K562 (cell line): ENCODE measurements around the gene BCL2L15. TPM values are rescaled to one million over a fixed set of nuclear protein-coding genes. Genes with fewer than 3 reads are reported as not detected.

ENCODE experiments used
- polyA plus RNA-seq, 8 experiments: library from polyadenylated mRNA; depleted of rRNA in 4 of 8; stranded (reverse) in 5 of 8; unstranded in 3 of 8; fragments of >200 nt; fragmentation: Nextera tagmentation in 2 of 8; fragmentation: Illumina TruSeq in 1 of 8; extraction: Ambion mirVana in 2 of 8; extraction: Trizol in 1 of 8; gene quantifications; 2 replicates each; pipeline versions ENCODE4 v1.2.1 to v1.2.3, GENCODE V29; 2011 to 2014; ENCODE audit warnings: inconsistent platforms in 1 of 8, missing spikeins in 1 of 8
- total RNA-seq, 7 experiments: library from RNA; depleted of rRNA in 6 of 7; stranded (reverse); fragments of >200 nt in 6 of 7; fragmentation: Illumina TruSeq in 2 of 7; extraction: Trizol in 2 of 7; gene quantifications; 2 replicates each; pipeline versions ENCODE4 v1.2.1 to v1.2.3, GENCODE V29; 2011 to 2021; ENCODE audit warnings: low replicate concordance in 1 of 7

The BCL2L15 gene
- total and polyA plus RNA-seq, 9 of the 15 experiments (the other 6 are each of a cell fraction or from before 2014, with no cell fraction given), result 0.06 to 0.42 (median 0.28) TPM; not detected in 1

Other genes with a start within 250 kb of the BCL2L15 start
- 20.4 and 20.6 TPM in 2 replicates for gene PHTF1, start 128.1 kb downstream of the BCL2L15 start, total RNA-seq (2014; rRNA removed)
- gene PHTF1, start 128.1 kb downstream of the BCL2L15 start, total RNA-seq (2014; rRNA removed; fragmentation: Illumina TruSeq; extraction: Trizol), result 28.8 and 32.0 TPM in 2 replicates
- 34.4 and 36.2 TPM in 2 replicates for gene PHTF1, start 128.1 kb downstream of the BCL2L15 start, total RNA-seq (2015; rRNA removed; fragmentation: Illumina TruSeq; extraction: Trizol)
- 26.9 and 28.8 TPM in 2 replicates for gene PHTF1, start 128.1 kb downstream of the BCL2L15 start, total RNA-seq (2021)
- 14.7 and 23.0 TPM in 2 replicates for gene PHTF1, start 128.1 kb downstream of the BCL2L15 start, polyA plus RNA-seq (2011; rRNA removed)
- gene PHTF1, start 128.1 kb downstream of the BCL2L15 start, polyA plus RNA-seq (2014; fragmentation: Illumina TruSeq; extraction: Trizol), result 20.7 and 22.5 TPM in 2 replicates
- 10 to 100 TPM in 1 of 2 experiments, 1 to 10 TPM in 1; 8.4 to 10.8 TPM for gene PHTF1, start 128.1 kb downstream of the BCL2L15 start, polyA plus RNA-seq (2014; fragmentation: Nextera tagmentation; extraction: Ambion mirVana)
- gene PHTF1, start 128.1 kb downstream of the BCL2L15 start, polyA plus RNA-seq (2014; rRNA removed), result 20.9 and 23.8 TPM in 2 replicates
- gene RSBN1, start 75.1 kb downstream of the BCL2L15 start, total RNA-seq (2014; rRNA removed), result 12.6 and 13.7 TPM in 2 replicates
- gene RSBN1, start 75.1 kb downstream of the BCL2L15 start, total RNA-seq (2014; rRNA removed; fragmentation: Illumina TruSeq; extraction: Trizol), result 15.4 and 17.2 TPM in 2 replicates
- 17.2 and 18.2 TPM in 2 replicates for gene RSBN1, start 75.1 kb downstream of the BCL2L15 start, total RNA-seq (2015; rRNA removed; fragmentation: Illumina TruSeq; extraction: Trizol)
- gene RSBN1, start 75.1 kb downstream of the BCL2L15 start, total RNA-seq (2021), result 17.6 and 20.3 TPM in 2 replicates
- 20.7 and 24.3 TPM in 2 replicates for gene RSBN1, start 75.1 kb downstream of the BCL2L15 start, polyA plus RNA-seq (2011; rRNA removed)
- 12.2 and 12.6 TPM in 2 replicates for gene RSBN1, start 75.1 kb downstream of the BCL2L15 start, polyA plus RNA-seq (2014; fragmentation: Illumina TruSeq; extraction: Trizol)
- 10 to 100 TPM in 1 of 2 experiments, 1 to 10 TPM in 1; 4.5 to 13.0 TPM for gene RSBN1, start 75.1 kb downstream of the BCL2L15 start, polyA plus RNA-seq (2014; fragmentation: Nextera tagmentation; extraction: Ambion mirVana)
- gene RSBN1, start 75.1 kb downstream of the BCL2L15 start, polyA plus RNA-seq (2014; rRNA removed), result 7.2 and 10.2 TPM in 2 replicates
- 0.82 and 1.3 TPM in 2 replicates for gene PTPN22, start 15.9 kb downstream of the BCL2L15 start, total RNA-seq (2014; rRNA removed)
- gene PTPN22, start 15.9 kb downstream of the BCL2L15 start, total RNA-seq (2014; rRNA removed; fragmentation: Illumina TruSeq; extraction: Trizol), result 1.9 and 2.0 TPM in 2 replicates
- gene PTPN22, start 15.9 kb downstream of the BCL2L15 start, total RNA-seq (2015; rRNA removed; fragmentation: Illumina TruSeq; extraction: Trizol), result 4.6 and 5.3 TPM in 2 replicates
- 1.0 and 1.3 TPM in 2 replicates for gene PTPN22, start 15.9 kb downstream of the BCL2L15 start, total RNA-seq (2021)
- gene PTPN22, start 15.9 kb downstream of the BCL2L15 start, polyA plus RNA-seq (2011; rRNA removed), result 0.45 and 0.76 TPM in 2 replicates
- gene PTPN22, start 15.9 kb downstream of the BCL2L15 start, polyA plus RNA-seq (2014; fragmentation: Illumina TruSeq; extraction: Trizol), result 1.9 and 2.3 TPM in 2 replicates
- gene PTPN22, start 15.9 kb downstream of the BCL2L15 start, polyA plus RNA-seq (2014; fragmentation: Nextera tagmentation; extraction: Ambion mirVana), result 1 to 10 TPM; 1.1 to 1.6 TPM
- gene PTPN22, start 15.9 kb downstream of the BCL2L15 start, polyA plus RNA-seq (2014; rRNA removed), result 0.95 and 1.4 TPM in 2 replicates
- 15.8 and 20.2 TPM in 2 replicates for gene AP4B1, start 17.2 kb upstream of the BCL2L15 start, total RNA-seq (2014; rRNA removed)
- gene AP4B1, start 17.2 kb upstream of the BCL2L15 start, total RNA-seq (2014; rRNA removed; fragmentation: Illumina TruSeq; extraction: Trizol), result 24.6 and 30.4 TPM in 2 replicates
- 21.2 and 21.7 TPM in 2 replicates for gene AP4B1, start 17.2 kb upstream of the BCL2L15 start, total RNA-seq (2015; rRNA removed; fragmentation: Illumina TruSeq; extraction: Trizol)
- gene AP4B1, start 17.2 kb upstream of the BCL2L15 start, total RNA-seq (2021), result 22.2 and 23.8 TPM in 2 replicates
- gene AP4B1, start 17.2 kb upstream of the BCL2L15 start, polyA plus RNA-seq (2011; rRNA removed), result 36.5 and 37.3 TPM in 2 replicates
- gene AP4B1, start 17.2 kb upstream of the BCL2L15 start, polyA plus RNA-seq (2014; fragmentation: Illumina TruSeq; extraction: Trizol), result 26.7 and 28.5 TPM in 2 replicates
- 10 to 100 TPM; 21.9 to 28.2 TPM for gene AP4B1, start 17.2 kb upstream of the BCL2L15 start, polyA plus RNA-seq (2014; fragmentation: Nextera tagmentation; extraction: Ambion mirVana)
- 26.1 and 32.0 TPM in 2 replicates for gene AP4B1, start 17.2 kb upstream of the BCL2L15 start, polyA plus RNA-seq (2014; rRNA removed)
- gene DCLRE1B, start 17.7 kb upstream of the BCL2L15 start, total RNA-seq (2014; rRNA removed), result 10.6 and 15.8 TPM in 2 replicates
- 17.2 and 19.2 TPM in 2 replicates for gene DCLRE1B, start 17.7 kb upstream of the BCL2L15 start, total RNA-seq (2014; rRNA removed; fragmentation: Illumina TruSeq; extraction: Trizol)
- 22.6 and 22.9 TPM in 2 replicates for gene DCLRE1B, start 17.7 kb upstream of the BCL2L15 start, total RNA-seq (2015; rRNA removed; fragmentation: Illumina TruSeq; extraction: Trizol)
- gene DCLRE1B, start 17.7 kb upstream of the BCL2L15 start, total RNA-seq (2021), result 22.8 and 23.7 TPM in 2 replicates
- gene DCLRE1B, start 17.7 kb upstream of the BCL2L15 start, polyA plus RNA-seq (2011; rRNA removed), result 11.0 and 11.7 TPM in 2 replicates
- 25.9 and 28.8 TPM in 2 replicates for gene DCLRE1B, start 17.7 kb upstream of the BCL2L15 start, polyA plus RNA-seq (2014; fragmentation: Illumina TruSeq; extraction: Trizol)
- gene DCLRE1B, start 17.7 kb upstream of the BCL2L15 start, polyA plus RNA-seq (2014; fragmentation: Nextera tagmentation; extraction: Ambion mirVana), result 10 to 100 TPM; 12.4 to 22.2 TPM
- 14.9 and 18.0 TPM in 2 replicates for gene DCLRE1B, start 17.7 kb upstream of the BCL2L15 start, polyA plus RNA-seq (2014; rRNA removed)
- 20.2 and 28.3 TPM in 2 replicates for gene HIPK1, start 41.7 kb upstream of the BCL2L15 start, total RNA-seq (2014; rRNA removed)
- gene HIPK1, start 41.7 kb upstream of the BCL2L15 start, total RNA-seq (2014; rRNA removed; fragmentation: Illumina TruSeq; extraction: Trizol), result 29.6 and 33.1 TPM in 2 replicates
- 28.6 and 29.6 TPM in 2 replicates for gene HIPK1, start 41.7 kb upstream of the BCL2L15 start, total RNA-seq (2015; rRNA removed; fragmentation: Illumina TruSeq; extraction: Trizol)
- gene HIPK1, start 41.7 kb upstream of the BCL2L15 start, total RNA-seq (2021), result 57.5 and 57.9 TPM in 2 replicates
- gene HIPK1, start 41.7 kb upstream of the BCL2L15 start, polyA plus RNA-seq (2011; rRNA removed), result 56.1 and 66.4 TPM in 2 replicates
- gene HIPK1, start 41.7 kb upstream of the BCL2L15 start, polyA plus RNA-seq (2014; fragmentation: Illumina TruSeq; extraction: Trizol), result 34.5 and 35.9 TPM in 2 replicates
- gene HIPK1, start 41.7 kb upstream of the BCL2L15 start, polyA plus RNA-seq (2014; fragmentation: Nextera tagmentation; extraction: Ambion mirVana), result 10 to 100 TPM in 1 of 2 experiments, 1 to 10 TPM in 1; 10.0 to 10.9 TPM
- gene HIPK1, start 41.7 kb upstream of the BCL2L15 start, polyA plus RNA-seq (2014; rRNA removed), result 21.3 and 21.9 TPM in 2 replicates
- gene OLFML3, start 91.9 kb upstream of the BCL2L15 start, total RNA-seq (2014; rRNA removed), result not detected in 2 replicates
- gene OLFML3, start 91.9 kb upstream of the BCL2L15 start, total RNA-seq (2014; rRNA removed; fragmentation: Illumina TruSeq; extraction: Trizol), result 0.07 TPM in 1 of 2 replicates, not detected in the other
- gene OLFML3, start 91.9 kb upstream of the BCL2L15 start, total RNA-seq (2015; rRNA removed; fragmentation: Illumina TruSeq; extraction: Trizol), result 0.07 and 0.08 TPM in 2 replicates
- gene OLFML3, start 91.9 kb upstream of the BCL2L15 start, total RNA-seq (2021), result 0.13 and 0.16 TPM in 2 replicates
- not detected in 2 replicates for gene OLFML3, start 91.9 kb upstream of the BCL2L15 start, polyA plus RNA-seq (2011; rRNA removed)
- not detected in 2 replicates for gene OLFML3, start 91.9 kb upstream of the BCL2L15 start, polyA plus RNA-seq (2014; fragmentation: Illumina TruSeq; extraction: Trizol)
- not detected for gene OLFML3, start 91.9 kb upstream of the BCL2L15 start, polyA plus RNA-seq (2014; fragmentation: Nextera tagmentation; extraction: Ambion mirVana)
- not detected in 2 replicates for gene OLFML3, start 91.9 kb upstream of the BCL2L15 start, polyA plus RNA-seq (2014; rRNA removed)